Stimulated activated CD4-positive, alpha-beta T cell treated with anti-CD3 and anti-CD28 coated beads, Interleukin-12 subunit alpha, Interleukin-12 subunit beta, amount 100 ng/mL, for 24 hours (primary cell): ENCODE measurements around the gene GIMAP1.
"Not testable (repeated sequence)": the region's sequence is repeated elsewhere in the genome, so short reads cannot be mapped to it uniquely, and the experiment has no call there.

ENCODE experiments used
- DNase-seq, 2 experiments: peaks; one replicate each; pipeline ENCODE4 v3.0.0-alpha.2; 2020; ENCODE audit warnings: low read depth in 2 of 2

Gene GIMAP1

GRCh38 chr7:150716368-150716767 lies at the start of gene GIMAP1:
Gene GIMAP1 (plus strand): TSS chr7:150716613. CDS start chr7:150719048, 2,435 bp downstream.
- DNase-seq: peak in 1 of 2 experiments; percentile 45

- DNase-seq: peak in 1 of 2 experiments; percentile 51
Observed at GRCh38 chr7:150668472-150668911, 47.9 kb upstream of the GIMAP1 start.

- no peak for DNase-seq
Observed at GRCh38 chr7:150668977-150669376, 47.4 kb upstream of the GIMAP1 start.

GRCh38 chr7:150671798-150672585 lies 44.4 kb upstream of the GIMAP1 start:
- not testable (repeated sequence) for DNase-seq

GRCh38 chr7:150675714-150676113 lies 40.7 kb upstream of the GIMAP1 start:
- DNase-seq: no peak

GRCh38 chr7:150676276-150676675 lies 40.1 kb upstream of the GIMAP1 start:
- not testable (repeated sequence) for DNase-seq

GRCh38 chr7:150676854-150677253 lies 39.6 kb upstream of the GIMAP1 start:
- not testable (repeated sequence) for DNase-seq

- not testable (repeated sequence) for DNase-seq
Observed at GRCh38 chr7:150678601-150679000, 37.8 kb upstream of the GIMAP1 start.

GRCh38 chr7:150680364-150680763 lies 36.0 kb upstream of the GIMAP1 start:
- not testable (repeated sequence) for DNase-seq

GRCh38 chr7:150685219-150686029 lies 31.0 kb upstream of the GIMAP1 start, which contains the start of gene GIMAP2:
Gene GIMAP2 (plus strand): TSS chr7:150685706. CDS start chr7:150687060, 1,354 bp downstream.
- no peak for DNase-seq

- no peak for DNase-seq
Observed at GRCh38 chr7:150686030-150686631, 30.3 kb upstream of the GIMAP1 start.

GRCh38 chr7:150688630-150689029 lies 27.8 kb upstream of the GIMAP1 start:
- DNase-seq: no peak

- no peak for DNase-seq
Observed at GRCh38 chr7:150695654-150696053, 20.8 kb upstream of the GIMAP1 start.

- DNase-seq: no peak
Observed at GRCh38 chr7:150703209-150703608, 13.2 kb upstream of the GIMAP1 start.

GRCh38 chr7:150715293-150715692 lies 1.1 kb upstream of the GIMAP1 start:
- DNase-seq: no peak

- no peak for DNase-seq
Observed at GRCh38 chr7:150715738-150716137, 675 bp upstream of the GIMAP1 start.

GRCh38 chr7:150716939-150717338 lies 526 bp downstream of the GIMAP1 start:
- DNase-seq: no peak

GRCh38 chr7:150717814-150718420 lies 1.5 kb downstream of the GIMAP1 start:
- DNase-seq: no peak

- DNase-seq: no peak
Observed at GRCh38 chr7:150719436-150719835, 3.0 kb downstream of the GIMAP1 start.

GRCh38 chr7:150719960-150720891 lies 3.8 kb downstream of the GIMAP1 start:
- DNase-seq: no peak

GRCh38 chr7:150721970-150722373 lies 5.6 kb downstream of the GIMAP1 start:
- no peak for DNase-seq
